ENCODE data around the gene CDH18.

The CDH18 gene

GRCh38 chr5:19928562-19929421 lies 59.2 kb downstream of the CDH18 start:
- DNase-seq (ENCODE audit: low read depth, low spot score) = no peak

- DNase-seq (ENCODE audit: low read depth, low spot score) = no peak
Observed at GRCh38 chr5:19927919-19928318, 60.1 kb downstream of the CDH18 start.

- no peak for DNase-seq (ENCODE audit: low read depth, low spot score)
Observed at GRCh38 chr5:19927170-19927569, 60.8 kb downstream of the CDH18 start.

- DNase-seq (ENCODE audit: low read depth, low spot score) = no peak
Observed at GRCh38 chr5:19923742-19924141, 64.3 kb downstream of the CDH18 start.

- DNase-seq (ENCODE audit: low read depth, low spot score) = no peak
Observed at GRCh38 chr5:19920761-19921160, 67.2 kb downstream of the CDH18 start.

- no peak for DNase-seq (ENCODE audit: low read depth, low spot score)
Observed at GRCh38 chr5:19918780-19919179, 69.2 kb downstream of the CDH18 start.

- no peak for DNase-seq (ENCODE audit: low read depth, low spot score)
Observed at GRCh38 chr5:19917588-19918122, 70.3 kb downstream of the CDH18 start.

- no peak for DNase-seq (ENCODE audit: low read depth, low spot score)
Observed at GRCh38 chr5:19910136-19910535, 77.9 kb downstream of the CDH18 start.

- DNase-seq (ENCODE audit: low read depth, low spot score) = no peak
Observed at GRCh38 chr5:19904766-19905165, 83.2 kb downstream of the CDH18 start.

GRCh38 chr5:19903611-19904010 lies 84.4 kb downstream of the CDH18 start:
- DNase-seq (ENCODE audit: low read depth, low spot score) = no peak

GRCh38 chr5:19902316-19902934 lies 85.6 kb downstream of the CDH18 start:
- DNase-seq (ENCODE audit: low read depth, low spot score) = no peak

GRCh38 chr5:19900269-19900668 lies 87.7 kb downstream of the CDH18 start:
- no peak for DNase-seq (ENCODE audit: low read depth, low spot score)

GRCh38 chr5:19891658-19892057 lies 96.3 kb downstream of the CDH18 start:
- no peak for DNase-seq (ENCODE audit: low read depth, low spot score)

GRCh38 chr5:19886123-19886917 lies 101.7 kb downstream of the CDH18 start:
- DNase-seq (ENCODE audit: low read depth, low spot score) = no peak

- DNase-seq (ENCODE audit: low read depth, low spot score) = no peak
Observed at GRCh38 chr5:19885040-19885824, 102.8 kb downstream of the CDH18 start.

GRCh38 chr5:19880859-19881436 lies 107.1 kb downstream of the CDH18 start:
- DNase-seq (ENCODE audit: low read depth, low spot score) = no peak

- no peak for DNase-seq (ENCODE audit: low read depth, low spot score)
Observed at GRCh38 chr5:19880458-19880857, 107.5 kb downstream of the CDH18 start.

- DNase-seq (ENCODE audit: low read depth, low spot score) = no peak
Observed at GRCh38 chr5:19874811-19875210, 113.2 kb downstream of the CDH18 start.

- no peak for DNase-seq (ENCODE audit: low read depth, low spot score)
Observed at GRCh38 chr5:19866090-19866450, 121.9 kb downstream of the CDH18 start.

- no peak for DNase-seq (ENCODE audit: low read depth, low spot score)
Observed at GRCh38 chr5:19865336-19866089, 122.5 kb downstream of the CDH18 start.

Data from activated CD4-positive, CD25-positive, alpha-beta regulatory T cell treated with anti-CD3 and anti-CD28 coated beads, Interleukin-2, amount 50 U/mL, for 16 hours (primary cell).